Measurements from ENCODE around the gene PTPRJ. TPM values are rescaled to one million over a fixed set of nuclear protein-coding genes. Genes with fewer than 3 reads are reported as not detected.

The PTPRJ gene
- total and polyA plus RNA-seq, 7 donors, result 2.4 to 23.3 (median 10.2) TPM

DNA sequence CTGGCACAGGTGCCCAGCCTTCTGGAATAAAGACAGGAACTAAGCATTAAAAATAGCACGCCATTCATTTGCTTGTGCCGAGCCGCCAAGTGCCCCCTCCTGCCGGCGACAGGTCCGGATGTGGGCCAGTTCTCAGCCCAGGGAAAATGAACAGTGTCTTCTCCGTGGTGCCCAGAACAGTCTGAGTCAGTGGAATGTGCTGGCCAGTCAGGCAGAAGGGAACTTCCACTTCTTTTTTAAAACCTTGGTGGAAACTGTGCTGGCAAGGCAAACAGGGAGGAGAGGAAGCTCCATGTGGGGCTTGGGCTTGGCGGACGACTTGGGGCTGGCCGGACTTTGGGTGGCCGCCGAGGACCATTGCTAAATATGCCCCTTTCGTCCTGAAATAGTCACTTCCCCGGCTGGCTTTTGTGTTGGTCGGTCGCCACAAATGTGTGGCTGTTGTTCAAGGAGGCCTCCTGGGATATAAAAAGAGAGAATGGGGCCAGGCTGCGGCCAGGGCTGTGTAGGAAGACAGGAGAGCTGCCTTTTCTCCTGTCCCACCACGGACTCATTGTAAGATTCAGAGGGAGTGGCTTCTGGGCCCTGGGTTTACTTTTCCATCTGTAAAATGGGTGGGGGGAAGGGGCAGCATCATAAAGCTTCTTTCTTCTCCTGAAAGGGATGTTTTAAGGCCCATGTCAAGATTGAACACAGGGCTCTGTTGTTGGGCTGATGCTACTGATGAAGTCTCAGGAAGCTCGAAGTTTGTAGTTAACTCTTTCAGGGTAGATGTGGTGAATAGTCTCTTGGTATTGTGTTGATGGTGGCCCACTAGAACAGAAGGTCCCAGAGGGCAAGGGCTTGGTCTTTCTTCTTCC lies 101.0 kb downstream of the PTPRJ start:
- Histone ChIP-seq H3K27me3 (no peaks in the 10 kb centered on the region), H3K4me1 (peaks cover 0 to 22% (median 14%) of the 10 kb centered on the region in 4 donors), H3K9me3 (no peaks in the 10 kb centered on the region), H3K4me3 (peak overlapping the region in 1 of 4 donors; percentile 2), H3K27ac (peak overlapping the region in 3 of 4 donors; percentile 46 to 73 (median 72)), H3K36me3 (no peaks in the 10 kb centered on the region)
- no peak for TF ChIP-seq POLR2A (IDR thresholded peaks at IDR 0.05)
- TF ChIP-seq, protein P1, sequence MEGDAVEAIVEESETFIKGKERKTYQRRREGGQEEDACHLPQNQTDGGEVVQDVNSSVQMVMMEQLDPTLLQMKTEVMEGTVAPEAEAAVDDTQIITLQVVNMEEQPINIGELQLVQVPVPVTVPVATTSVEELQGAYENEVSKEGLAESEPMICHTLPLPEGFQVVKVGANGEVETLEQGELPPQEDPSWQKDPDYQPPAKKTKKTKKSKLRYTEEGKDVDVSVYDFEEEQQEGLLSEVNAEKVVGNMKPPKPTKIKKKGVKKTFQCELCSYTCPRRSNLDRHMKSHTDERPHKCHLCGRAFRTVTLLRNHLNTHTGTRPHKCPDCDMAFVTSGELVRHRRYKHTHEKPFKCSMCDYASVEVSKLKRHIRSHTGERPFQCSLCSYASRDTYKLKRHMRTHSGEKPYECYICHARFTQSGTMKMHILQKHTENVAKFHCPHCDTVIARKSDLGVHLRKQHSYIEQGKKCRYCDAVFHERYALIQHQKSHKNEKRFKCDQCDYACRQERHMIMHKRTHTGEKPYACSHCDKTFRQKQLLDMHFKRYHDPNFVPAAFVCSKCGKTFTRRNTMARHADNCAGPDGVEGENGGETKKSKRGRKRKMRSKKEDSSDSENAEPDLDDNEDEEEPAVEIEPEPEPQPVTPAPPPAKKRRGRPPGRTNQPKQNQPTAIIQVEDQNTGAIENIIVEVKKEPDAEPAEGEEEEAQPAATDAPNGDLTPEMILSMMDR (IDR thresholded peaks at IDR 0.05), result no peak
- TF ChIP-seq POLR2AphosphoS5 (IDR thresholded peaks at IDR 0.05), result peak in 2 of 4 donors; percentile 48 to 50
- no peak for TF ChIP-seq EP300 (IDR thresholded peaks at IDR 0.05)
- intact Hi-C loops (cut with DNase I), result no loop called here
- 46 to 72% methylated on average over 19 of the region's 19 CpGs for WGBS, 2 donors
- peak; percentile 78 for DNase-seq

DNA sequence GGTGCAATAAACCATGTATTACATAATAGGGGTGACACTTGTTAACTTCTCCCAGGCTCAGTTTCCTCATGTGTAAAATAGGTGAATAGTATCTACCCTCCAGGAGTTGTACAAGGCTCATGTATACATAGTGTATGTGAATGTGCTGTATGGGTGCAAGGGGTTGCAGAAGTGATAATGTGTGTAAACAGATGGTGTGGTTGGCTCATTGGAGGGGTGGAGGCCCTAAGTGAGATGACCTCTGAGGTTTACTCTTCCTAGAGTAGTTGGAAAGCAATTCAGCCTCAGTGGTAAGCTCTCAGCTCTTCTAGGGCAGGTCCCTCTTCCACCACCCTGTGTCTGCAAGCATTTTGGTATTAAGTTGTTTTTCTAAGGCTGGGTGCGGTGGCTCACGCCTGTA lies 102.4 kb downstream of the PTPRJ start:
- Histone ChIP-seq H3K27ac (no peak overlapping the region), H3K27me3 (no peaks in the 10 kb centered on the region), H3K36me3 (no peaks in the 10 kb centered on the region), H3K9me3 (no peaks in the 10 kb centered on the region), H3K4me3 (no peak overlapping the region), H3K4me1 (peaks cover 0 to 26% (median 18%) of the 10 kb centered on the region in 4 donors)
- no peak for DNase-seq
- 95 to 98% methylated on average over 2 of the region's 2 CpGs for WGBS, 2 donors
- TF ChIP-seq POLR2A (IDR thresholded peaks at IDR 0.05) (no peak), POLR2AphosphoS5 (IDR thresholded peaks at IDR 0.05) (no peak), EP300 (IDR thresholded peaks at IDR 0.05) (no peak)
- TF ChIP-seq, protein P1 (IDR thresholded peaks at IDR 0.05), result no peak
- intact Hi-C loops (cut with DNase I), result no loop called here

- Histone ChIP-seq H3K4me1 (peaks cover 0 to 31% (median 24%) of the 10 kb centered on the region in 4 donors), H3K27ac (no peak overlapping the region), H3K36me3 (no peaks in the 10 kb centered on the region), H3K4me3 (no peak overlapping the region), H3K27me3 (no peaks in the 10 kb centered on the region), H3K9me3 (no peaks in the 10 kb centered on the region)
- no peak for TF ChIP-seq POLR2A (IDR thresholded peaks at IDR 0.05)
- no peak for TF ChIP-seq EP300 (IDR thresholded peaks at IDR 0.05)
- no peak for TF ChIP-seq POLR2AphosphoS5 (IDR thresholded peaks at IDR 0.05)
- TF ChIP-seq, protein P1 (IDR thresholded peaks at IDR 0.05), result no peak
- DNase-seq, result no peak
- intact Hi-C loops (cut with DNase I), result no loop called here
Observed at GRCh38 chr11:48083421-48083820, 103.1 kb downstream of the PTPRJ start.

DNA sequence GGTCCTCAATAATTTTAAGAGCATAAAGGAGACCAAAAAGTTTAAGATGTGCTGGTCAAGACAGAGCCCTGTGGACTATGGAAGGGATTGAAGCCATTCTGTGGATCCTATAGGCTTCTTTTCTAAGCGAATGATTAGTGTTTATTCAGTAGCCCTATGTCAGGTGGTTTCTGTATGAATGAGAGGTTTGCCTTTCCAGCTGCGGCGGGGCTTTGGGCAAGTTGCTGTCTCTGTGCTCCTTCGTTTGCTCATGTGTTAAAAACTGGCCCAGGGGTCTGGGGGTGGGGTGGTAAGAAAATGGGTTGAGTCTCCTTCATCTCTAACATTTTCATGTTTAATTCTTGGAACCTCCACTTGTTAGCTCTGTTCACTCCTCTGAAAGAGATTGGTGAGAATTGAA lies 105.3 kb downstream of the PTPRJ start:
- TF ChIP-seq POLR2AphosphoS5 (IDR thresholded peaks at IDR 0.05) (no peak), POLR2A (IDR thresholded peaks at IDR 0.05) (no peak), EP300 (IDR thresholded peaks at IDR 0.05) (no peak)
- TF ChIP-seq, protein P1 (IDR thresholded peaks at IDR 0.05), result no peak
- Histone ChIP-seq H3K4me3 (no peak overlapping the region), H3K27me3 (no peaks in the 10 kb centered on the region), H3K27ac (no peak overlapping the region), H3K9me3 (no peaks in the 10 kb centered on the region), H3K4me1 (peaks cover 0 to 30% (median 23%) of the 10 kb centered on the region in 4 donors), H3K36me3 (no peaks in the 10 kb centered on the region)
- no peak for DNase-seq
- intact Hi-C loops (cut with DNase I), result no loop called here
- WGBS, 2 donors, result 92 to 96% methylated on average over 4 of the region's 4 CpGs

Data from sigmoid colon (tissue), 7 donors.